Panc1 (cell line): Measurements from ENCODE around the gene TSPAN31. TPM values are rescaled to one million over a fixed set of nuclear protein-coding genes. Genes with fewer than 3 reads are reported as not detected.

ENCODE experiments used
- ATAC-seq: fragments of 200-7000 bp; cut with Tn5 transposase; 2 replicates; pipeline ENCODE4 v1.9.1; 2020; ENCODE audit warnings: mild to moderate bottlenecking, moderate library complexity
- BruUV-seq: library from RNA; stranded (reverse); fragments of 400-500 nt; replicated peaks from 2 replicates; lab custom pipeline; 2021; lab: Mats Ljungman, UMichigan
- CTCF ChIA-PET: fragments of 300-600 bp; sonication (Branson Sonifier 250); formaldehyde crosslinking; loops from one replicate; lab custom pipeline; 2022; ENCODE audit warnings: antibody characterized with exemption; lab: Charles Lee
- POLR2A ChIA-PET: fragments of 300-600 bp; sonication (Branson Sonifier 250); formaldehyde crosslinking; loops from one replicate; lab custom pipeline; 2022; ENCODE audit warnings: antibody characterized with exemption; lab: Charles Lee
- DNase-seq: peaks from one replicate; pipeline ENCODE4 v3.0.0-alpha.2; 2010; ENCODE audit warnings: low read depth, low spot score
- H3K27ac ChIP-seq: 2 replicates; pipeline ENCODE4 v1.5.1; 2011; ENCODE audit warnings: mild to moderate bottlenecking, low read length, inconsistent platforms
- H3K27me3 ChIP-seq: fragments of 200-500 bp; sonication (Bioruptor generic); 2 replicates; pipeline ENCODE4 v1.6.0; 2014; ENCODE audit warnings: low read length, inconsistent platforms; ENCODE audit not compliant: control insufficient read depth, insufficient read depth
- H3K36me3 ChIP-seq: fragments of 200-500 bp; sonication (Bioruptor generic); 2 replicates; pipeline ENCODE4 v1.5.1; 2014; ENCODE audit warnings: inconsistent platforms, mild to moderate bottlenecking, low read length, moderate library complexity; ENCODE audit not compliant: control insufficient read depth, insufficient read depth
- H3K4me1 ChIP-seq: 2 replicates; pipeline ENCODE4 v1.5.1; 2011; ENCODE audit warnings: inconsistent platforms, mild to moderate bottlenecking, low read length, moderate library complexity; ENCODE audit not compliant: control insufficient read depth, insufficient read depth
- H3K4me3 ChIP-seq, 2 experiments: 2 replicates each; pipeline ENCODE4 v1.5.1; 2011 to 2012; ENCODE audit warnings: low read depth in 2 of 2, low read length in 2 of 2, mild to moderate bottlenecking in 2 of 2, inconsistent platforms in 1 of 2, moderate library complexity in 1 of 2
- H3K9me3 ChIP-seq: fragments of 200-500 bp; sonication (Bioruptor generic); 2 replicates; pipeline ENCODE4 v1.5.1; 2014; ENCODE audit warnings: low read depth, mild to moderate bottlenecking, inconsistent platforms, low read length, moderate library complexity; ENCODE audit not compliant: control insufficient read depth, insufficient read depth
- CTCF ChIP-seq: fragments of 450-650 bp; IDR thresholded peaks from 2 replicates; pipeline ENCODE4 v1.5.1; 2017; ENCODE audit warnings: mild to moderate bottlenecking
- POLR2AphosphoS5 ChIP-seq: IDR thresholded peaks from 2 replicates; pipeline ENCODE4 v1.6.1; 2012; ENCODE audit warnings: mild to moderate bottlenecking, low read depth, low read length, moderate library complexity
- REST ChIP-seq, 2 experiments: IDR thresholded peaks; 2 replicates each; pipeline ENCODE4 v1.6.1; 2011 to 2012; ENCODE audit warnings: low read depth in 2 of 2, control low read depth in 1 of 2, low read length in 1 of 2, mild to moderate bottlenecking in 1 of 2, moderate library complexity in 1 of 2; ENCODE audit not compliant: insufficient read depth in 1 of 2
- SIN3A ChIP-seq: IDR thresholded peaks from 2 replicates; pipeline ENCODE4 v1.6.1; 2012; ENCODE audit warnings: low read depth, mild to moderate bottlenecking, low read length, moderate library complexity, borderline replicate concordance; ENCODE audit not compliant: insufficient read depth
- TCF7L2 ChIP-seq: IDR thresholded peaks from 2 replicates; pipeline ENCODE4 v1.6.1; 2011; ENCODE audit warnings: mild to moderate bottlenecking, low read depth, low read length, inconsistent platforms
- in situ Hi-C: cut with HindIII; loops from 2 replicates; pipeline ENCODE4 v1.10.0; 2016; ENCODE audit warnings: low sequenced_read_pairs, low pct_unique_long_range_greater_than_20kb
- intact Hi-C: fragments of 100-400 bp; cut with micrococcal nuclease; formaldehyde crosslinking; loops from one replicate; pipeline ENCODE4 v1.10.0; 2022; ENCODE audit not compliant: unreplicated experiment
- total RNA-seq: library from RNA; stranded (reverse); gene quantifications from one replicate; pipeline ENCODE4 v1.2.1, GENCODE V29; 2021; ENCODE audit not compliant: unreplicated experiment

TSPAN31 gene
- total RNA-seq, 1 experiment from 2014 or later, result 17.5 TPM

- CTCF ChIA-PET, result interaction anchor here (3.4 kb wide), 1 partner anchor 15 kb away, joined by 10 read pairs; no protein-coding TSS in a partner anchor
- no peak for ATAC-seq
- POLR2A ChIA-PET, result no interaction called here
Measured at GRCh38 chr12:57740656-57741412, 4.0 kb upstream of the TSPAN31 start.

GRCh38 chr12:57741413-57741789 is 3.4 kb upstream of the TSPAN31 start:
- Histone ChIP-seq H3K36me3 (peaks cover 6% of the 10 kb centered on the region), H3K27ac (no peak overlapping the region), H3K4me3 (no peak overlapping the region), H3K9me3 (no peaks in the 10 kb centered on the region), H3K27me3 (no peaks in the 10 kb centered on the region; the same call in 1 of the 2 replicates), H3K4me1 (peaks cover 11% of the 10 kb centered on the region)
- DNase-seq (no peak), ATAC-seq (no peak)
- in situ Hi-C loops (no loop called here), intact Hi-C loops (no loop called here)
- ChIA-PET CTCF (interaction anchor here (3.4 kb wide), 1 partner anchor 15 kb away, joined by 10 read pairs; no protein-coding TSS in a partner anchor), POLR2A (no interaction called here)
- no peak for TF ChIP-seq TCF7L2
- TF ChIP-seq SIN3A, result no peak
- TF ChIP-seq REST (IDR thresholded peaks at IDR 0.05; ENCODE audit: insufficient read depth in 1 of 2, low read depth in 2 of 2, low read length in 1 of 2), result no peak
- TF ChIP-seq CTCF, result no peak
- TF ChIP-seq POLR2AphosphoS5, result no peak
- no TSS peak for BruUV-seq

More at GRCh38 chr12:57740656-57741412, 4.0 kb upstream of the TSPAN31 start:
- Histone ChIP-seq H3K4me3 (no peak overlapping the region), H3K9me3 (no peaks in the 10 kb centered on the region), H3K4me1 (peaks cover 11% of the 10 kb centered on the region), H3K36me3 (peaks cover 6% of the 10 kb centered on the region; the same call in 1 of the 2 replicates), H3K27me3 (no peaks in the 10 kb centered on the region; the same call in 1 of the 2 replicates), H3K27ac (no peak overlapping the region)
- no peak for DNase-seq
- in situ Hi-C loops, result no loop called here
- TF ChIP-seq SIN3A (no peak), CTCF (no peak), TCF7L2 (no peak), POLR2AphosphoS5 (no peak), REST (IDR thresholded peaks at IDR 0.05; ENCODE audit: insufficient read depth in 1 of 2, low read depth in 2 of 2, low read length in 1 of 2) (no peak)
- intact Hi-C loops, result no loop called here
- no TSS peak for BruUV-seq
